Bladder microvascular endothelial cell (primary cell): ENCODE measurements around the gene OR4Q2. TPM values are rescaled to one million over a fixed set of nuclear protein-coding genes. Genes with fewer than 3 reads are reported as not detected.

ENCODE experiments used
- total RNA-seq: library from RNA; depleted of rRNA; stranded (reverse); fragments of >200 nt; gene quantifications from 2 replicates; pipeline ENCODE4 v1.2.3, GENCODE V29; 2014

Gene OR4Q2
- not detected in 2 replicates for total RNA-seq

DNA sequence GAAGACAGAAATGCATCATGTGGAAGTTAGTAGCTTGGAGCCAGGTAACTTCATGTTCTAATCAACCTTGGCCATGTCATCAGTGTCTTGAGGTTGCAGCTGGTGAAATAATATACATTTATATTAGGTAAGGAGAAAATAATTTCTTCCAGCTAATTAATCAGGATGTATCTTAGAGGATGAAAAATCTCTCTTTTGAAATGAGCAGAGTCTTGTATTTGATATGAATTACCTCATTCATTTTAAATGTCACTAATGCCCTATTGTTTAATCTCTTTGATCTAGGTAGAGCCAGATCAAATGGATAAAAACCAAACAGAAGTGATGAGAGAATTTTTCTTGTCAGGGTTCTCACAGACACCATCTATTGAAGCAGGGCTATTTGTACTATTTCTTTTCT is at the start of gene OR4Q2:
Gene OR4Q2, plus strand, starts transcription at position 301 of the 400 bp plus-strand sequence.

DNA sequence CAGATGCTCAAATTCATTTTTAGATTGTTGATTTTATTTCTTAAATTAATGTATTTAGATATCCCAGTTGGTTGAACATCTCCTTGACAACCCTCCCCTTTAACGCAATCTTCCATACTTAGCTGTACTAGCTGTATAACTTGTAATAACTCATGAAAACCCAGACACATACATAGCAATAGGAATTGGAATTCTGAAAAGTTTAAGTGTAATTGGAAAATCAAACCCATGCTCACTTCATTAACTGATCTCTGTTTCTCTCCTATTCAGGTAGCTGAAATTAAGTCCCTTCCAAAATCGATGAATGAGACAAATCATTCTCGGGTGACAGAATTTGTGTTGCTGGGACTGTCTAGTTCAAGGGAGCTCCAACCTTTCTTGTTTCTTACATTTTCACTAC is 26.7 kb upstream of the OR4Q2 start, which contains the start of gene OR4K15:
Gene OR4K15, plus strand, starts transcription at position 301 of the 400 bp plus-strand sequence. Its CDS starts 0 bp downstream, at position 301.

DNA sequence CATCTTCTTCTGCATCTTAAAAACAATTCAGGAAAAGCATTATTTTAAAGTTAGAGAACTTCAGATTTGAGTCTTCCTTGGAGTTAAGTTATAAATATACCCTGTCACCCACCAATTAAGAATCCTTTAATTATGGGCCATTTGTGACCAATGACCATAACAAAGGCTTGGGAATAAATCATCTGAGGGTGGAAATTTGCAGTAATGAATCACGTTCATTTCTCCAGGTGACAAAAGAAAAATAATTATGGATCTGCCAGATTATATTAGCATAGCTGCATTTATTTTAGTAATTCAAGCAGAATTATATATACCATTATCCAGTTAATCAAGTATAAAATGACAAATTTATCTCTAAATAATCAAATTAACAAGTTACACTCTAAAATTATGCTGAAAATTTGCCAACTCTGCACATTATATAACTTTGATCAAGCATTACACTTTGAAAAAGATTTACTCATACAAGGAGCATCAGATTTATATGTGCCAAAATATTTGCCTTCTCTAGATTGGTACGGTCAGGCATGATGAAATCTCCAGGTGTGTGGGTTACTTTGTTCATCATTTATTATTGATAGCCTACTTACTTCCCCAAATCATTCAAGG is 17.4 kb downstream of the OR4Q2 start, which contains the start of gene OR4K14:
Gene OR4K14, minus strand, starts transcription at position 51 of the 609 bp plus-strand sequence. CDS start 4,114 bp downstream, outside the sequence.

DNA sequence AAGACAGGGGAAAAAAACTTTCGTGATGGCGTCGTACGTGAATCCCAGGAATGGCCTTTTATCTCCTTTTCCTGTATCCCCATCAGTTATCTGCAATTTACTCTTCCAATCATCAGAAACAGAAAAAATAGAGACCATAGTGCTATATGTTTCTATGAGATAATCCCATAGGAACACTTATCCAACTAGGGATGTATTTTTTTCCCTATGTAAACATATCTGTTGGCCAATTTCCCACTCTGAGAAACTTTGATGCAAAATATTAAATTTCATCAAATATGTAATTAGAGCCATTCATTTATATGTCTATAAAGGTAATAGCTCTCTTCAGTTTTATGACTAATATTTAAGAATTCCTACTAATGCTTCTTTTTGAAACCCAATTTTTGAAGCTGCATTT is 34.0 kb downstream of the OR4Q2 start, which contains the start of gene OR4K13:
Gene OR4K13, minus strand, starts transcription at position 101 of the 400 bp plus-strand sequence. CDS start 1,280 bp downstream, outside the sequence.

Other genes with a start within 250 kb of the OR4Q2 start
- not detected in 2 replicates for gene OR4M1, start 228.7 kb upstream of the OR4Q2 start, total RNA-seq
- not detected in 2 replicates for gene OR4N2, start 198.4 kb upstream of the OR4Q2 start, total RNA-seq
- not detected in 2 replicates for gene OR4K2, start 127.0 kb upstream of the OR4Q2 start, total RNA-seq
- gene OR4K5, start 81.6 kb upstream of the OR4Q2 start, total RNA-seq, result not detected in 2 replicates
- gene OR4K1, start 71.2 kb upstream of the OR4Q2 start, total RNA-seq, result not detected in 2 replicates
- not detected in 2 replicates for gene OR4K15, start 26.6 kb upstream of the OR4Q2 start, total RNA-seq
- not detected in 2 replicates for gene OR4K14, start 17.1 kb downstream of the OR4Q2 start, total RNA-seq
- not detected in 2 replicates for gene OR4K13, start 33.9 kb downstream of the OR4Q2 start, total RNA-seq
- not detected in 2 replicates for gene OR4L1, start 57.9 kb downstream of the OR4Q2 start, total RNA-seq
- gene OR4K17, start 108.6 kb downstream of the OR4Q2 start, total RNA-seq, result not detected in 2 replicates
- gene OR4N5, start 136.7 kb downstream of the OR4Q2 start, total RNA-seq, result not detected in 2 replicates
- gene OR11G2, start 188.7 kb downstream of the OR4Q2 start, total RNA-seq, result not detected in 2 replicates
- gene OR11H6, start 221.5 kb downstream of the OR4Q2 start, total RNA-seq, result not detected in 2 replicates
- not detected in 2 replicates for gene OR11H7, start 226.8 kb downstream of the OR4Q2 start, total RNA-seq
- gene OR11H4, start 237.1 kb downstream of the OR4Q2 start, total RNA-seq, result not detected in 2 replicates